ENCODE results near the gene PCDHGA4.
"Not testable (repeated sequence)": the region's sequence is repeated elsewhere in the genome, so short reads cannot be mapped to it uniquely, and the experiment has no call there.

Gene PCDHGA4

GRCh38 chr5:141354900-141355469, at the start of gene PCDHGA4:
Gene PCDHGA4 (plus strand): TSS chr5:141355021. CDS start chr5:141355108, 87 bp downstream.
- no peak within 1 kb of the TSS; the same call in 1 of the 2 replicates for H3K4me3 ChIP-seq (replicated peaks; ENCODE audit: low read depth, low read length)
- no peak for DNase-seq (ENCODE audit: extremely low read depth, low read depth)

GRCh38 chr5:141306630-141307029, 48.2 kb upstream of the PCDHGA4 start:
- no peak for TF ChIP-seq CTCF (IDR thresholded peaks at IDR 0.05; ENCODE audit: low read depth, low read length, missing control alignments)
- no peak for DNase-seq (ENCODE audit: extremely low read depth, low read depth)
- no peak overlapping the region for H3K4me3 ChIP-seq (replicated peaks; ENCODE audit: low read depth, low read length)

More at GRCh38 chr5:141354900-141355469, at the start of gene PCDHGA4:
- TF ChIP-seq CTCF (IDR thresholded peaks at IDR 0.05; ENCODE audit: low read depth, low read length, missing control alignments): peak; percentile 36

- DNase-seq (ENCODE audit: extremely low read depth, low read depth): no peak
- no peak overlapping the region for H3K4me3 ChIP-seq (replicated peaks; ENCODE audit: low read depth, low read length)
- no peak for TF ChIP-seq CTCF (IDR thresholded peaks at IDR 0.05; ENCODE audit: low read depth, low read length, missing control alignments)
Observed at GRCh38 chr5:141313711-141314110, 41.1 kb upstream of the PCDHGA4 start.

- not testable (repeated sequence) for DNase-seq (ENCODE audit: extremely low read depth, low read depth); H3K4me3 ChIP-seq (replicated peaks; ENCODE audit: low read depth, low read length)
Observed at GRCh38 chr5:141316963-141317362, 37.9 kb upstream of the PCDHGA4 start.

- no peak for TF ChIP-seq CTCF (IDR thresholded peaks at IDR 0.05; ENCODE audit: low read depth, low read length, missing control alignments)
- no peak for DNase-seq (ENCODE audit: extremely low read depth, low read depth)
- H3K4me3 ChIP-seq (replicated peaks; ENCODE audit: low read depth, low read length): no peak overlapping the region; the same call in 1 of the 2 replicates
Observed at GRCh38 chr5:141319202-141319601, 35.6 kb upstream of the PCDHGA4 start.

GRCh38 chr5:141319699-141320098, 35.1 kb upstream of the PCDHGA4 start:
- no peak for TF ChIP-seq CTCF (IDR thresholded peaks at IDR 0.05; ENCODE audit: low read depth, low read length, missing control alignments)
- H3K4me3 ChIP-seq (replicated peaks; ENCODE audit: low read depth, low read length): peak overlapping the region; percentile 91
- DNase-seq (ENCODE audit: extremely low read depth, low read depth): no peak

GRCh38 chr5:141320225-141321169, 34.3 kb upstream of the PCDHGA4 start, which contains the start of gene TAF7:
Gene TAF7 (minus strand): TSS chr5:141320784. CDS start chr5:141320044, 740 bp downstream.
- DNase-seq (ENCODE audit: extremely low read depth, low read depth): peak; percentile 85
- TF ChIP-seq CTCF (IDR thresholded peaks at IDR 0.05; ENCODE audit: low read depth, low read length, missing control alignments): peak; percentile 83
- H3K4me3 ChIP-seq (replicated peaks; ENCODE audit: low read depth, low read length): peak within 1 kb of the TSS; percentile 91

Data from HFF-Myc (cell line).